H9 (cell line): ENCODE results near the gene KLHL21. TPM values are rescaled to one million over a fixed set of nuclear protein-coding genes. Genes with fewer than 3 reads are reported as not detected.

ENCODE experiments used
- DNase-seq: peaks from one replicate; pipeline ENCODE4 v3.0.0-alpha.2; 2017
- H2AFZ ChIP-seq: one replicate; pipeline ENCODE4 v1.6.1; 2013; ENCODE audit warnings: mild to moderate bottlenecking, low read length, control low read depth, moderate library complexity
- H2AK5ac ChIP-seq: 2 replicates; pipeline ENCODE4 v1.6.1; 2013; ENCODE audit warnings: low read length, control low read depth, mixed read lengths; ENCODE audit not compliant: insufficient read length
- H2BK120ac ChIP-seq: one replicate; pipeline ENCODE4 v1.6.1; 2013; ENCODE audit warnings: low read depth, mild to moderate bottlenecking, low read length, control low read depth, inconsistent platforms; ENCODE audit not compliant: poor library complexity, severe bottlenecking
- H2BK12ac ChIP-seq: 2 replicates; pipeline ENCODE4 v1.6.1; 2013; ENCODE audit warnings: low read length, control low read depth, mixed read lengths, low read depth; ENCODE audit not compliant: insufficient read length
- H2BK15ac ChIP-seq: 2 replicates; pipeline ENCODE4 v1.6.1; 2013; ENCODE audit warnings: low read depth, low read length, control low read depth
- H2BK20ac ChIP-seq: one replicate; pipeline ENCODE4 v1.6.1; 2013; ENCODE audit warnings: low read depth, mild to moderate bottlenecking, low read length, control low read depth, inconsistent platforms; ENCODE audit not compliant: poor library complexity, severe bottlenecking
- H2BK5ac ChIP-seq: 2 replicates; pipeline ENCODE4 v1.6.1; 2013; ENCODE audit warnings: low read length, control low read depth, mixed read lengths; ENCODE audit not compliant: insufficient read length
- H3K14ac ChIP-seq: 2 replicates; pipeline ENCODE4 v1.6.1; 2013; ENCODE audit warnings: low read length, control low read depth; ENCODE audit not compliant: insufficient read depth
- H3K18ac ChIP-seq: 2 replicates; pipeline ENCODE4 v1.6.1; 2013; ENCODE audit warnings: low read depth, mild to moderate bottlenecking, mixed read lengths, low read length, control low read depth; ENCODE audit not compliant: insufficient read length
- H3K23ac ChIP-seq: 2 replicates; pipeline ENCODE4 v1.6.1; 2013; ENCODE audit warnings: low read length, control low read depth, mixed read lengths, low read depth; ENCODE audit not compliant: insufficient read length
- H3K23me2 ChIP-seq: 2 replicates; pipeline ENCODE4 v1.6.1; 2013; ENCODE audit warnings: low read depth, mild to moderate bottlenecking, mixed read lengths, low read length, control low read depth; ENCODE audit not compliant: insufficient read length, poor library complexity, severe bottlenecking
- H3K27ac ChIP-seq: 2 replicates; pipeline ENCODE4 v1.5.1; 2013; ENCODE audit warnings: low read length, control low read depth, mixed read lengths, low read depth; ENCODE audit not compliant: insufficient read length
- H3K27me3 ChIP-seq: 2 replicates; pipeline ENCODE4 v1.6.1; 2013; ENCODE audit warnings: low read length, control low read depth, inconsistent platforms; ENCODE audit not compliant: insufficient read depth
- H3K4ac ChIP-seq: 2 replicates; pipeline ENCODE4 v1.6.1; 2013; ENCODE audit warnings: low read depth, mild to moderate bottlenecking, control low read depth, inconsistent platforms, low read length, moderate library complexity
- H3K4me1 ChIP-seq: 2 replicates; pipeline ENCODE4 v1.6.1; 2013; ENCODE audit warnings: low read length, control low read depth, inconsistent platforms; ENCODE audit not compliant: insufficient read depth
- H3K4me2 ChIP-seq: 2 replicates; pipeline ENCODE4 v1.6.1; 2013; ENCODE audit warnings: low read length, control low read depth, mixed read lengths; ENCODE audit not compliant: insufficient read length, insufficient read depth
- H3K56ac ChIP-seq: 2 replicates; pipeline ENCODE4 v1.6.1; 2013; ENCODE audit warnings: low read depth, mild to moderate bottlenecking, mixed read lengths, low read length, control low read depth; ENCODE audit not compliant: insufficient read length
- H3K79me1 ChIP-seq: 2 replicates; pipeline ENCODE4 v1.6.1; 2013; ENCODE audit warnings: low read depth, mild to moderate bottlenecking, moderate library complexity, low read length, control low read depth, inconsistent platforms; ENCODE audit not compliant: insufficient read depth, poor library complexity, severe bottlenecking
- H3K79me2 ChIP-seq: 2 replicates; pipeline ENCODE4 v1.6.1; 2013; ENCODE audit warnings: low read length, control low read depth, inconsistent platforms; ENCODE audit not compliant: insufficient read depth
- H3K9ac ChIP-seq: 2 replicates; pipeline ENCODE4 v1.6.1; 2013; ENCODE audit warnings: low read length, control low read depth, mixed read lengths; ENCODE audit not compliant: insufficient read length; ENCODE audit errors: extremely low read depth
- H3K9me3 ChIP-seq: one replicate; pipeline ENCODE4 v1.6.1; 2013; ENCODE audit warnings: low read depth, low read length, inconsistent platforms; ENCODE audit not compliant: control insufficient read depth
- H3T11ph ChIP-seq: one replicate; pipeline ENCODE4 v1.6.1; 2013; ENCODE audit warnings: mild to moderate bottlenecking, low read length, control low read depth, inconsistent platforms
- H4K20me1 ChIP-seq: one replicate; pipeline ENCODE4 v1.6.1; 2013; ENCODE audit not compliant: control insufficient read depth, insufficient read length, insufficient read depth
- H4K5ac ChIP-seq: 2 replicates; pipeline ENCODE4 v1.6.1; 2013; ENCODE audit warnings: low read depth, mild to moderate bottlenecking, mixed read lengths, low read length, control low read depth; ENCODE audit not compliant: insufficient read length
- H4K8ac ChIP-seq: replicated peaks from 2 replicates; pipeline ENCODE4 v1.6.1; 2013; ENCODE audit warnings: low read length, control low read depth, mixed read lengths, low read depth; ENCODE audit not compliant: insufficient read length
- H4K91ac ChIP-seq: 2 replicates; pipeline ENCODE4 v1.6.1; 2013; ENCODE audit warnings: low read depth, mild to moderate bottlenecking, moderate library complexity, mixed read lengths, low read length, control low read depth; ENCODE audit not compliant: insufficient read length
- H3K27ac Mint-ChIP-seq, 3 experiments: 2 replicates in 2 of 3; 3 replicates in 1 of 3; pipeline ENCODE4 v1.8.0; 2020 to 2021; ENCODE audit warnings: mixed read lengths in 3 of 3, mild to moderate bottlenecking in 1 of 3, moderate library complexity in 1 of 3
- H3K27me3 Mint-ChIP-seq: 2 replicates; pipeline ENCODE4 v1.8.0; 2021; ENCODE audit warnings: low read depth, mild to moderate bottlenecking, moderate library complexity, mixed read lengths
- H3K36me3 Mint-ChIP-seq, 3 experiments: 2 replicates in 2 of 3; 3 replicates in 1 of 3; pipeline ENCODE4 v1.8.0; 2020 to 2021; ENCODE audit warnings: low read depth in 3 of 3, mixed read lengths in 3 of 3; ENCODE audit not compliant: insufficient read depth in 1 of 3
- H3K4me1 Mint-ChIP-seq, 2 experiments: 2 replicates each; pipeline ENCODE4 v1.8.0; 2020; ENCODE audit warnings: mixed read lengths in 2 of 2
- H3K4me3 Mint-ChIP-seq, 2 experiments: 2 replicates in 1 of 2; 3 replicates in 1 of 2; pipeline ENCODE4 v1.8.0; 2020 to 2021; ENCODE audit warnings: mild to moderate bottlenecking in 2 of 2, mixed read lengths in 2 of 2, moderate library complexity in 1 of 2
- H3K9me3 Mint-ChIP-seq, 2 experiments: 2 replicates in 1 of 2; 3 replicates in 1 of 2; pipeline ENCODE4 v1.8.0; 2020; ENCODE audit warnings: mild to moderate bottlenecking in 2 of 2, mixed read lengths in 2 of 2, moderate library complexity in 1 of 2
- CTCF ChIP-seq: fragments of 200-600 bp; sonication (generic); conservative IDR thresholded peaks from 3 replicates; pipeline ENCODE4 v1.8.0; 2021; ENCODE audit warnings: antibody characterized with exemption, mild to moderate bottlenecking
- WGBS: extraction: QIAGEN DNeasy Blood & Tissue Kit; methylation state at CpG from one replicate; pipeline ENCODE4 v1.1.7; 2013; ENCODE audit warnings: missing lambda C conversion rate, low lambda C conversion rate, mixed read lengths; ENCODE audit not compliant: insufficient read length; ENCODE audit errors: extremely low coverage; 5-methylcytosine and 5-hydroxymethylcytosine counted together
- total RNA-seq: library from RNA; stranded (reverse); gene quantifications from 2 replicates; pipeline ENCODE4 v1.2.1, GENCODE V29; 2021

Gene KLHL21
- total RNA-seq, 1 experiment from 2014 or later: 31.9 TPM

DNA sequence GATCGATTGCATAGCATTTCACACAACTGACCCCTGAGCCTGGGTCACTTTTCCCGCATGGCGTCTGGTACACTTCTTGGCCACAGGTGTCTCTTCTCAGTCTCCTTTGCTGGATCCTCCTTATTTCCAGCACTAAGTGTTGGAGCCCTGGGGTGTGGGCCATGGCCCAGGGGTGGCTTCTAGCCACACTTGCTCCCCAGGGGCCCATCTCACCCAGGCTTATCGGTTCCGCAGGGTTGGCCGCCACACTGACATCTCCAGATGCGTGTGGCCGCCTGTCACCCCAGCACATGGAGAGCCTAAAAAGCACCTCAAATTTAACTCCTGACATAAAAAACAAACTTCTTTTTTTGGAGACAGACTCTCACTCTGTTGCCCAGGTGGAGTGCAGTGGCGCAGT, 24.4 kb upstream of the KLHL21 start:
- no peak overlapping the region for H3K4ac ChIP-seq
- H2BK5ac ChIP-seq: no peak overlapping the region
- H3K9ac ChIP-seq: no peak overlapping the region
- no peaks in the 10 kb centered on the region for H4K20me1 ChIP-seq
- H3K23ac ChIP-seq: no peak overlapping the region
- no peak overlapping the region for H3T11ph ChIP-seq
- no peak overlapping the region for H2AFZ ChIP-seq
- peaks cover 21 to 66% (median 53%) of the 10 kb centered on the region in 3 experiments for H3K36me3 Mint-ChIP-seq
- H3K4me2 ChIP-seq: no peak overlapping the region
- no peaks in the 10 kb centered on the region for H3K4me1 ChIP-seq
- H3K4me3 Mint-ChIP-seq: peak overlapping the region; percentile 78 to 93; a peak in 4 of 5 replicates
- no peak overlapping the region for H2AK5ac ChIP-seq
- H2BK120ac ChIP-seq: no peak overlapping the region
- H3K4me1 Mint-ChIP-seq: peaks cover 12 to 23% of the 10 kb centered on the region in 2 experiments
- H3K18ac ChIP-seq: no peak overlapping the region
- no peak overlapping the region for H3K56ac ChIP-seq
- no peak for TF ChIP-seq CTCF
- H2BK15ac ChIP-seq: no peak overlapping the region
- peak overlapping the region in 1 of 3 experiments; percentile 65; a peak in 1 of 7 replicates for H3K27ac Mint-ChIP-seq
- DNase-seq: no peak
- no CpG with 5 or more reads among the region's 9 CpGs for WGBS
- H4K5ac ChIP-seq: no peak overlapping the region
- no peaks in the 10 kb centered on the region for H3K9me3 ChIP-seq
- H3K27ac ChIP-seq: no peak overlapping the region
- no peaks in the 10 kb centered on the region for H3K79me1 ChIP-seq
- H4K8ac ChIP-seq: no peak overlapping the region
- H3K27me3 Mint-ChIP-seq: no peaks in the 10 kb centered on the region
- no peaks in the 10 kb centered on the region for H3K27me3 ChIP-seq
- 0 out of 2 replicates have a peak, but pooled peaks cover 4% of the 10 kb centered on the region for H3K79me2 ChIP-seq
- no peak overlapping the region for H4K91ac ChIP-seq
- no peak overlapping the region for H3K14ac ChIP-seq
- H3K23me2 ChIP-seq: peaks cover 5% of the 10 kb centered on the region
- H2BK12ac ChIP-seq: no peak overlapping the region
- H3K9me3 Mint-ChIP-seq: no peaks in the 10 kb centered on the region
- H2BK20ac ChIP-seq: no peak overlapping the region
